Measurements from ENCODE around the gene TXNIP.

The TXNIP gene

DNA sequence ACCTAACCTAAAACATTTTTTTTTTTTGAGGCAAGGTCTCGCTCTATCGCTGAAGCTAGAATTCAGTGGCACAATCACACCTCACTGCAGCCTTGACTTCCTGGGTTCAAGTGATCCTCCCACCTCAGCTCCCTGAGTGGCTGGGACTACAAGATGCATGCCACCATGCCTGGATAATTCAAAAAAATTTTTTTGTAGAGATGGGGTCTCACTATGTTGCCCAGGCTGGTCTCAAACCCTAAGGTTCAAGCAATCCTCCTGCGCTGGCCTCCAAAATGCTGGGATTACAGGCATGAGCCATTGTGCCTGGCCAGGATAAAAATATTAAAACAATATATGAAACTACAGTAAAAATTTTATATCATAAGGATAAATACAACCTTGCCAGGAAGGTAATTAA, 43.5 kb downstream of the TXNIP start:
- TF ChIP-seq, protein P1, sequence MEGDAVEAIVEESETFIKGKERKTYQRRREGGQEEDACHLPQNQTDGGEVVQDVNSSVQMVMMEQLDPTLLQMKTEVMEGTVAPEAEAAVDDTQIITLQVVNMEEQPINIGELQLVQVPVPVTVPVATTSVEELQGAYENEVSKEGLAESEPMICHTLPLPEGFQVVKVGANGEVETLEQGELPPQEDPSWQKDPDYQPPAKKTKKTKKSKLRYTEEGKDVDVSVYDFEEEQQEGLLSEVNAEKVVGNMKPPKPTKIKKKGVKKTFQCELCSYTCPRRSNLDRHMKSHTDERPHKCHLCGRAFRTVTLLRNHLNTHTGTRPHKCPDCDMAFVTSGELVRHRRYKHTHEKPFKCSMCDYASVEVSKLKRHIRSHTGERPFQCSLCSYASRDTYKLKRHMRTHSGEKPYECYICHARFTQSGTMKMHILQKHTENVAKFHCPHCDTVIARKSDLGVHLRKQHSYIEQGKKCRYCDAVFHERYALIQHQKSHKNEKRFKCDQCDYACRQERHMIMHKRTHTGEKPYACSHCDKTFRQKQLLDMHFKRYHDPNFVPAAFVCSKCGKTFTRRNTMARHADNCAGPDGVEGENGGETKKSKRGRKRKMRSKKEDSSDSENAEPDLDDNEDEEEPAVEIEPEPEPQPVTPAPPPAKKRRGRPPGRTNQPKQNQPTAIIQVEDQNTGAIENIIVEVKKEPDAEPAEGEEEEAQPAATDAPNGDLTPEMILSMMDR (IDR thresholded peaks at IDR 0.05) = no peak

DNA sequence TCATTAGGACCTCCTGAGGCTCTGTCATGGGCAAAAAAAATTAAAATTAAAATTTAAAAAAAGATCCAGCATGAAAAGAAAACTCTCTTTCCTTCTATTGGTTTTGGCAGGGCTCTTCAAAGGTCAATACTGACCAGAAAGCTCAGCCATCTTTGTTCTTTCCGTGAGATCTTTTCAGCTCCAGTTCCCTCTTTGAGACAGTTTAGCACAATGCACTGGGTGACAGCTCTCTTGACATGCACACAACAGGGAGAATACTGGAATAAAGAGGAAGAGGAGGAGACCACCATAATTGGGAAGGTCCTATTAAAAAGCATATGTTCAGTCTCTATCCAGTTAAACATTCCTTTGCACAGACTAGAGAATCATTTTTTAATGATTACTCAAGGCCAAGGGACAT, 44.9 kb downstream of the TXNIP start:
- H3K9me3 ChIP-seq = no peaks in the 10 kb centered on the region
- H3K36me3 ChIP-seq = peaks cover 6% of the 10 kb centered on the region
- TF ChIP-seq, protein P1 (IDR thresholded peaks at IDR 0.05) = no peak
- peaks cover 18 to 33% of the 10 kb centered on the region in 2 experiments for H3K4me1 ChIP-seq (ENCODE audit: control insufficient read depth in 1 of 2, insufficient read depth in 1 of 2, low read depth in 1 of 2, low read length in 1 of 2)
- H3K27me3 ChIP-seq = no peaks in the 10 kb centered on the region
- no peak overlapping the region for H3K4me3 ChIP-seq (ENCODE audit: low read depth in 1 of 2, low read length in 1 of 2)
- no peak overlapping the region for H3K27ac ChIP-seq

More for the DNA sequence above, 43.5 kb downstream of the TXNIP start:
- no peaks in the 10 kb centered on the region for H3K9me3 ChIP-seq
- no peaks in the 10 kb centered on the region for H3K36me3 ChIP-seq
- peaks cover 27 to 43% of the 10 kb centered on the region in 2 experiments for H3K4me1 ChIP-seq (ENCODE audit: control insufficient read depth in 1 of 2, insufficient read depth in 1 of 2, low read depth in 1 of 2, low read length in 1 of 2)
- no peaks in the 10 kb centered on the region for H3K27me3 ChIP-seq
- no peak overlapping the region for H3K4me3 ChIP-seq (ENCODE audit: low read depth in 1 of 2, low read length in 1 of 2)
- H3K27ac ChIP-seq = no peak overlapping the region

DNA sequence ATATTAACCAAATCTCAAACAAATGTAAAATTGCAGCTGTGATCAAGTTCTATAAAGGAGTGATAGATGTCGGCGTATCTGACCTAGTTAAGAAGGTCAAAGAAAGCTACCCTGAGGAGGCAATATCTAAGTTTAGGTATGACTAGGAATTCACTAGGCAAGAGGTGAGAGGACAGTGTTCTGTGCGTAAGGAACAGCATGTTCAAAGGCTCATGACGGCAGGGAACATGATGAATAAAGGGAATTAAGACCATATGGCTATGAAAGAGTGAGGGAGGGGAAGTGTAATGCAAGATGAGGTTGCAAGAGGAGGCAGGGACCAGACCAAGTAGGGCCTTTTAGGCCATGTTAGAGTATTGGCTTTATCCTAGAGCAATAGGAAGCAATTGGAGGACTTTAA, 47.2 kb downstream of the TXNIP start:
- peak overlapping the region; percentile 41 for H3K27ac ChIP-seq
- peaks cover 12% of the 10 kb centered on the region for H3K36me3 ChIP-seq
- H3K27me3 ChIP-seq = no peaks in the 10 kb centered on the region
- TF ChIP-seq, protein P1 (IDR thresholded peaks at IDR 0.05) = no peak
- peaks cover 15 to 21% of the 10 kb centered on the region in 2 experiments for H3K4me1 ChIP-seq (ENCODE audit: control insufficient read depth in 1 of 2, insufficient read depth in 1 of 2, low read depth in 1 of 2, low read length in 1 of 2)
- no peak overlapping the region for H3K4me3 ChIP-seq (ENCODE audit: low read depth in 1 of 2, low read length in 1 of 2)
- H3K9me3 ChIP-seq = no peaks in the 10 kb centered on the region

DNA sequence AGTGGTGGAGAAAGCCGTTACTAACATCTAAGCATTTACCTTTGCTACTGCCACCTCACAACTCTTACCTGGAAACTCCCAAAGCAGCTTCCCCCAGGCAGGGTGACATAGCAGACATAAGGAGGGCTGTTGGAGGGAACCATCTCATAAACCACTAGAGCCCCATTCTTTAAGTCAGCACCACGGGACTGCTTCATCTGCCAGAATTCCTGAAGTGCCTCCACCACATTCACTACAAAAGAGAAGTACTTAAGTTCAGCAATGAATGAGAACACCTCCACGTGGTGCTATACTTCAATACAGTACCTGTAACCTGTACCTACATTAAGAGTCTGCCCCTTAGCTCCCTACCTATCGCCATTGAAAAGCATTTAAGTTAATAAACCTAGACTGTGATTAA, 48.8 kb downstream of the TXNIP start:
- Histone ChIP-seq H3K27ac (no peak overlapping the region), H3K4me1 (ENCODE audit: control insufficient read depth in 1 of 2, insufficient read depth in 1 of 2, low read depth in 1 of 2, low read length in 1 of 2) (peaks cover 15 to 21% of the 10 kb centered on the region in 2 experiments), H3K36me3 (peaks cover 18% of the 10 kb centered on the region), H3K27me3 (no peaks in the 10 kb centered on the region), H3K9me3 (no peaks in the 10 kb centered on the region), H3K4me3 (ENCODE audit: low read depth in 1 of 2, low read length in 1 of 2) (no peak overlapping the region)
- TF ChIP-seq, protein P1 (IDR thresholded peaks at IDR 0.05) = no peak

DNA sequence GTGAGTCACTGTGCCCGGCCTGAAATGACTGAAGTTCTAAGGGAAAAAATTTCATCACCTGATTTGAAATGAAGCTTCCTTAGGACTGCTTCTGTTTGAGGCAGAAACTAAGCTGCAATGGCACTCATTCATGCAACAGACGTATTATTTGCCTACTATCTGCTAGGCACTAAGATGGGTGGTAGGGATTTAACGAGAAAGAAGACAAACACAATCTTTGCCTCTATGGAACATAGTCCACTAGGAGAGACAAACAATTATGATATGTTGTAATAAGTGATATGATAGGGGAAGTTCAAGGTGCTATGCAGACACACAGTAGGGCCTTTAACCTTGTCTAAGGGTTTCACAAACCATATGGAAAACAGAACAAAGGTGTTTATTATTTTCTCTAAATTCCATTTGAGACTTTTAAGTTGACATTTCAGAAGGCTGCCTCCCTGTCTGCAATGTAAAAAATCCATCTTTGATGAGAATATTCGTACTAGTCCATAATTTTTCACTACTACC, 49.8 kb downstream of the TXNIP start:
- H3K27ac ChIP-seq = no peak overlapping the region
- TF ChIP-seq, protein P1 (IDR thresholded peaks at IDR 0.05) = no peak
- H3K9me3 ChIP-seq = no peaks in the 10 kb centered on the region
- H3K36me3 ChIP-seq = peaks cover 27% of the 10 kb centered on the region
- H3K4me1 ChIP-seq (ENCODE audit: control insufficient read depth in 1 of 2, insufficient read depth in 1 of 2, low read depth in 1 of 2, low read length in 1 of 2) = peaks cover 15 to 21% of the 10 kb centered on the region in 2 experiments
- H3K27me3 ChIP-seq = no peaks in the 10 kb centered on the region
- H3K4me3 ChIP-seq (ENCODE audit: low read depth in 1 of 2, low read length in 1 of 2) = no peak overlapping the region
